Measurements from ENCODE around the gene TGFBR2. TPM values are rescaled to one million over a fixed set of nuclear protein-coding genes. Genes with fewer than 3 reads are reported as not detected.

The TGFBR2 gene
- total RNA-seq, 1 donor from 2014 or later = 25.7 TPM

DNA sequence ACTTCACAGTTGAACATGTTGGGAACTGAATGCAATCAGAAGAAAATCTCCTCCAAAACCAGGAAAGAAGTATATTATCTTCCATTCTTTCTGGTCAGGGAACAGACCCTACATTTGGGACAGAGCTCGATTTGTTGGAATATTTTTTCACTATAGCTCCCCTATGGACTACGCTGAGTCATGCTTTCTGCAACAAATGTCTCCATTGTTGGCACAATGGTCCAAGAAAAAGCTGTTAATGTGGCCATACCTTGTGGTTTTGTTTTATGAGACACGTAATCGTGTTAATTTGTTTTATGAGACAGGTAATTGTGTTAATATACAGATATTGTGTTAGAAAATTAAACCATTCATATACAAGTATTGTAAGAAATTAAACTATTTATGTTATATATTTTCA is 101.4 kb downstream of the TGFBR2 start:
- no peaks in the 10 kb centered on the region for H3K27me3 Mint-ChIP-seq (ENCODE audit: low read depth)
- no peaks in the 10 kb centered on the region for H3K4me1 Mint-ChIP-seq (ENCODE audit: low read depth)
- no peak for TF ChIP-seq CTCF (IDR thresholded peaks at IDR 0.05)
- H3K9me3 Mint-ChIP-seq (ENCODE audit: low read depth) = peaks cover 14% of the 10 kb centered on the region
- no peak overlapping the region for H3K4me3 Mint-ChIP-seq (ENCODE audit: unreplicated experiment)
- H3K36me3 Mint-ChIP-seq (ENCODE audit: low read depth) = peaks cover 4% of the 10 kb centered on the region
- no peak overlapping the region for H3K27ac Mint-ChIP-seq (ENCODE audit: unreplicated experiment)
- no peak for DNase-seq (ENCODE audit: low spot score)

DNA sequence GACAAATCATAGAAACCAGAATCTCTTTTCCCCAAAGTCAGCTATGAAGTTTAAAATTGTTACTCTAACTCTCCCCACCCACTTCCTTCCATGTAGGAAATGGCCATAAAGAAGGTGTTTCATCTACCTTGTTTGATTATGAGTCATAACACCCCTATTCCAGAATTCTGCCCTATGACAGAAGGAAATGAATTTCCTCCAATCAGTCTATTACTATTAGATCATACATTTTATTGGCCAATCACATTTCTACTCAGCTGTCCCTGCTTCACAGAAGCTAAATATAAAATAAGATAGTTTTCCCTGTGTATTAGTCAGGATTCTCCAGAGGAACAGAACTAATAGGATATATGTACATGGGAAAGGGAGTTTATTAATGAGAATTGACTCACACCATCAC is 102.1 kb downstream of the TGFBR2 start:
- Mint-ChIP-seq H3K27me3 (ENCODE audit: low read depth) (no peaks in the 10 kb centered on the region), H3K27ac (ENCODE audit: unreplicated experiment) (no peak overlapping the region), H3K4me3 (ENCODE audit: unreplicated experiment) (no peak overlapping the region), H3K4me1 (ENCODE audit: low read depth) (no peaks in the 10 kb centered on the region), H3K9me3 (ENCODE audit: low read depth) (peaks cover 9% of the 10 kb centered on the region), H3K36me3 (ENCODE audit: low read depth) (no peaks in the 10 kb centered on the region)
- TF ChIP-seq CTCF (IDR thresholded peaks at IDR 0.05) = no peak
- no peak for DNase-seq (ENCODE audit: low spot score)

DNA sequence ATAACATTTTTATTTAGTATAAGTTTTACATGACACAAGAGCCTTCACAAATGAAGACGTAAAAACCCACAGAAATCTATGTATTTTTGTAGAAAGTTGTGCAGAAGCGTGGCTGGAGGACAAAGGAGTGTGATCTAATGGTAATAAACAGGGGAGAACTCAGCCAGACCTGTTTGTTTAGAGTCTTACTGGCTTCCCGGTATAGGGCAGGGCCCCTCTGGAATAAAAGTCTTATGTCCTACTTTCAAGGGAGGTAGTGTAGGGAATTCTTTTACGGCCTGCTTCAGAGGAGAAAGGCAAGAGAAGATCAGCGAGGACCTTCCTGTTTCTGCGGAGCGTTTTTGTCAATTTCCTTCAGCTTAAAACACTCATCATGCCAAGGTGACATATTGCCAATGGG is 103.6 kb downstream of the TGFBR2 start:
- no peak for TF ChIP-seq CTCF (IDR thresholded peaks at IDR 0.05)
- H3K4me3 Mint-ChIP-seq (ENCODE audit: unreplicated experiment) = no peak overlapping the region
- H3K27ac Mint-ChIP-seq (ENCODE audit: unreplicated experiment) = no peak overlapping the region
- no peaks in the 10 kb centered on the region for H3K36me3 Mint-ChIP-seq (ENCODE audit: low read depth)
- DNase-seq (ENCODE audit: low spot score) = no peak
- peaks cover 13% of the 10 kb centered on the region for H3K9me3 Mint-ChIP-seq (ENCODE audit: low read depth)
- H3K27me3 Mint-ChIP-seq (ENCODE audit: low read depth) = no peaks in the 10 kb centered on the region
- no peaks in the 10 kb centered on the region for H3K4me1 Mint-ChIP-seq (ENCODE audit: low read depth)

DNA sequence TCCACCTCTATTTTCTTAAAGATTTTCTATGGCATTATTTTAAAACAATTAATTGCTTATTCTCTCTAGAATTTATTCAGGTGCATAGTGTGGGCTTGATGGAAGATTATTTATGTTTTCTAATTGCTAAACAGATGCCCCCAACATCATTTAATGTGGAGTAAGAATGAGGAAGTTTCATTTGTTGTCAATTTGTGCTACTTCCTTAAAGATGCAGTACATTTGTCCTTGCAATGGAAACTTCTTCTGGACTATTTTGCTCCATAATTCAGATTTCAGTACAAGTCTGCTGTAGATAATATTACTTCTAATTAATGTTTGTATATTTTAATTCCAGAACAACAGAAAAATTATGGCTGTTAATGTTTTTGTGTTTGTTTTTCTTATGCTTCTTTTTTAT is 104.8 kb downstream of the TGFBR2 start:
- Mint-ChIP-seq H3K36me3 (ENCODE audit: low read depth) (no peaks in the 10 kb centered on the region), H3K27me3 (ENCODE audit: low read depth) (no peaks in the 10 kb centered on the region), H3K27ac (ENCODE audit: unreplicated experiment) (no peak overlapping the region), H3K9me3 (ENCODE audit: low read depth) (peaks cover 17% of the 10 kb centered on the region), H3K4me3 (ENCODE audit: unreplicated experiment) (no peak overlapping the region), H3K4me1 (ENCODE audit: low read depth) (no peaks in the 10 kb centered on the region)
- no peak for DNase-seq (ENCODE audit: low spot score)
- no peak for TF ChIP-seq CTCF (IDR thresholded peaks at IDR 0.05)

DNA sequence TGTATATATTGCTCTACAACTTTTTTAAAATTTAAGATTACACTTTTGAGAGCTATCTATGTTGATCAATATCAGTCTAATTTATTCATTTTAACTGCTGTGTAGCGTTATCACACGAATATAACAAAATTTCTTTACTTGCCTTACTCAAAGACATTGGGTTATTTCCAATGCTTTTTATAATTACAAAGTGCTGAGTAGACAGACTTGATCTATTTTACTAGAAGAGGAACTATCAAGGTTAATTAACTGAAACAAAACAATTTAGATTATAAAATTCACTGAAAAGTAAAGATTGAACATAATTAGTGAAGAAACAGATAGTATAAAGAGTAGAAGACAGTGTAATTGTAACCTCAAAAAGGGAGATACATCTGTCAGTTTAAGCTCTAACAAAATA is 105.5 kb downstream of the TGFBR2 start:
- no peaks in the 10 kb centered on the region for H3K36me3 Mint-ChIP-seq (ENCODE audit: low read depth)
- no peak overlapping the region for H3K27ac Mint-ChIP-seq (ENCODE audit: unreplicated experiment)
- H3K4me3 Mint-ChIP-seq (ENCODE audit: unreplicated experiment) = no peak overlapping the region
- DNase-seq (ENCODE audit: low spot score) = no peak
- H3K9me3 Mint-ChIP-seq (ENCODE audit: low read depth) = peaks cover 12% of the 10 kb centered on the region
- no peaks in the 10 kb centered on the region for H3K4me1 Mint-ChIP-seq (ENCODE audit: low read depth)
- no peaks in the 10 kb centered on the region for H3K27me3 Mint-ChIP-seq (ENCODE audit: low read depth)
- no peak for TF ChIP-seq CTCF (IDR thresholded peaks at IDR 0.05)

All from chondrocyte (in vitro differentiated cells).